BE2C (cell line): ENCODE measurements around the gene PIGR.

ENCODE experiments used
- DNase-seq: peaks from one replicate; pipeline ENCODE4 v3.0.0-alpha.2; 2020
- H3K27me3 ChIP-seq: fragments of 250-450 bp; sonication (Bioruptor Pico); 2 replicates; pipeline ENCODE4 v1.5.1; 2020; ENCODE audit warnings: mild to moderate bottlenecking
- H3K36me3 ChIP-seq: fragments of 250-450 bp; sonication (Bioruptor Pico); 2 replicates; pipeline ENCODE4 v1.5.1; 2020; ENCODE audit warnings: mild to moderate bottlenecking
- H3K4me1 ChIP-seq: fragments of 250-450 bp; sonication (Bioruptor Pico); 2 replicates; pipeline ENCODE4 v1.5.1; 2020
- H3K4me3 ChIP-seq: 2 replicates; pipeline ENCODE4 v1.5.1; 2011; ENCODE audit warnings: low read depth, low read length
- H3K9me3 ChIP-seq: fragments of 250-450 bp; sonication (Bioruptor Pico); 2 replicates; pipeline ENCODE4 v1.5.1; 2020
- CTCF ChIP-seq: IDR thresholded peaks from 2 replicates; pipeline ENCODE4 v1.5.1; 2012; ENCODE audit warnings: mild to moderate bottlenecking, low read depth, low read length

Gene PIGR

GRCh38 chr1:206912445-206913095 lies 33.7 kb downstream of the PIGR start:
- peak; percentile 70 for DNase-seq
- H3K27me3 ChIP-seq, result peaks cover 7% of the 10 kb centered on the region

GRCh38 chr1:206911064-206911663 lies 35.1 kb downstream of the PIGR start:
- Histone ChIP-seq H3K9me3 (no peaks in the 10 kb centered on the region), H3K36me3 (no peaks in the 10 kb centered on the region), H3K4me1 (peaks cover 3% of the 10 kb centered on the region; the same call in 1 of the 2 replicates), H3K27me3 (peaks cover 7% of the 10 kb centered on the region), H3K4me3 (no peak overlapping the region)
- peak; percentile 81 for TF ChIP-seq CTCF
- no peak for DNase-seq

More at GRCh38 chr1:206912445-206913095, 33.7 kb downstream of the PIGR start:
- TF ChIP-seq CTCF, result peak; percentile 86
- Histone ChIP-seq H3K4me3 (no peak overlapping the region), H3K4me1 (no peaks in the 10 kb centered on the region), H3K9me3 (no peaks in the 10 kb centered on the region), H3K36me3 (no peaks in the 10 kb centered on the region)

GRCh38 chr1:206909883-206910318 lies 36.4 kb downstream of the PIGR start:
- no peak for DNase-seq
- H3K9me3 ChIP-seq, result no peaks in the 10 kb centered on the region
- peak overlapping the region; percentile 54 for H3K4me3 ChIP-seq
- peaks cover 7% of the 10 kb centered on the region for H3K27me3 ChIP-seq
- peaks cover 3% of the 10 kb centered on the region for H3K4me1 ChIP-seq
- no peak; the same call in 1 of the 2 replicates for TF ChIP-seq CTCF
- H3K36me3 ChIP-seq, result no peaks in the 10 kb centered on the region

- no peak for TF ChIP-seq CTCF
- peaks cover 7% of the 10 kb centered on the region for H3K27me3 ChIP-seq
- no peaks in the 10 kb centered on the region for H3K9me3 ChIP-seq
- DNase-seq, result peak; percentile 42
- H3K36me3 ChIP-seq, result no peaks in the 10 kb centered on the region
- H3K4me3 ChIP-seq, result peak overlapping the region; percentile 54
- H3K4me1 ChIP-seq, result peaks cover 3% of the 10 kb centered on the region
Observed at GRCh38 chr1:206909161-206909882, 36.9 kb downstream of the PIGR start.

- H3K4me1 ChIP-seq, result peaks cover 3% of the 10 kb centered on the region
- H3K36me3 ChIP-seq, result no peaks in the 10 kb centered on the region
- H3K27me3 ChIP-seq, result peaks cover 7% of the 10 kb centered on the region
- no peak for TF ChIP-seq CTCF
- no peak overlapping the region for H3K4me3 ChIP-seq
- DNase-seq, result no peak
- H3K9me3 ChIP-seq, result no peaks in the 10 kb centered on the region
Observed at GRCh38 chr1:206908038-206908437, 38.2 kb downstream of the PIGR start.
